Anterior cingulate cortex (tissue), 58 donors: ENCODE data around the gene PROKR2.

Source experiments
- DNase-seq, 58 donors: peaks; one replicate each; lab custom pipeline; 2025; lab: John Stamatoyannopoulos, UW

PROKR2 gene

GRCh38 chr20:5290596-5290995 is 26.2 kb downstream of the PROKR2 start:
- no peak for DNase-seq

- no peak for DNase-seq
Measured at GRCh38 chr20:5282561-5282960, 34.2 kb downstream of the PROKR2 start.

GRCh38 chr20:5279661-5280060 is 37.1 kb downstream of the PROKR2 start:
- DNase-seq: no peak

GRCh38 chr20:5272268-5272667 is 44.5 kb downstream of the PROKR2 start:
- DNase-seq: no peak

- DNase-seq: no peak
Measured at GRCh38 chr20:5270603-5271002, 46.2 kb downstream of the PROKR2 start.

GRCh38 chr20:5268449-5268848 is 48.3 kb downstream of the PROKR2 start:
- DNase-seq: no peak

GRCh38 chr20:5267092-5267491 is 49.7 kb downstream of the PROKR2 start:
- DNase-seq: no peak
